GM21526 (cell line): Measurements from ENCODE around the gene CYP4A22.
"Not testable (repeated sequence)": the region's sequence is repeated elsewhere in the genome, so short reads cannot be mapped to it uniquely, and the experiment has no call there.

ENCODE experiments used
- ATAC-seq: cut with Tn5 transposase; IDR thresholded peaks from one replicate; pipeline ENCODE4 v1.9.1; 2021; ENCODE audit warnings: moderate library complexity; ENCODE audit not compliant: unreplicated experiment, low FRiP score

Gene CYP4A22

GRCh38 chr1:47184090-47184821 is 47.0 kb downstream of the CYP4A22 start:
- ATAC-seq: no peak

- ATAC-seq: no peak
These were observed 47.8 kb downstream of the CYP4A22 start for GRCh38 chr1:47184822-47185677.

- ATAC-seq: no peak
These were observed 49.3 kb downstream of the CYP4A22 start for GRCh38 chr1:47186267-47187185.

DNA sequence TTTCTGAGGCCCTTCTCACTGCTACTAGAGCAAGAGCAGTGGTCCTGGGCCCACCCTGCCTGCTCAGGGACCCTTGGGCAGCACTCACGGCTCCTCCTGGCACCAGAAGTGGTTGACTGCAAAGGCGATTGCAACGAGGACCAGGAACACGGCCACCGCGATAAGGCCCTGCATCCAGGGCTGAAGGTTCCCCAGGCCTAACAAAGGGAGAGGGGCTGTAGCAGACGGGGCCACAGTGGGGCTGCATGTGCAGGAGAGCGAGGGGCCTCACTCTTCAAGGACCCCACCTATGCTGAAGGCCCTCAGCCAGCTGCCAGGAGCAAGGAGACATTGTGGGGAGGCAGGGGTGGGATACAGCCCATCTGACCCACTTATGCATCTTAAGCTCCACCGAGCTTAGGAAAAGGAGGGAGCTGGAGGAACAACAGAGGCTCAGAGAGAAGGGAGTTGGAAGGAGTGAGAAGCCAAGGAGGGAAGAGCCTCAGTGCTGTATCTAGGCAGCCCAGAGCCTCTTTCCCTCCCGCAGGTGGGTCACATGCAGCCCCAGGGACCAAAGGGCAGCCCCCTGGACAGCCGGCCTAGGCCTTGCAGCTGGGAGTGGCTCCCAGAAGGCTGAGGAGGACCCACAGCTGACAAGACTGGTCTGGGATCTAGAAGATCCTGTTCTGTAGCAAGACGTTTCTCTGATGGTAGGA is 50.1 kb downstream of the CYP4A22 start:
- no peak for ATAC-seq

- no peak for ATAC-seq
These were observed 50.6 kb downstream of the CYP4A22 start for GRCh38 chr1:47187926-47188250.

DNA sequence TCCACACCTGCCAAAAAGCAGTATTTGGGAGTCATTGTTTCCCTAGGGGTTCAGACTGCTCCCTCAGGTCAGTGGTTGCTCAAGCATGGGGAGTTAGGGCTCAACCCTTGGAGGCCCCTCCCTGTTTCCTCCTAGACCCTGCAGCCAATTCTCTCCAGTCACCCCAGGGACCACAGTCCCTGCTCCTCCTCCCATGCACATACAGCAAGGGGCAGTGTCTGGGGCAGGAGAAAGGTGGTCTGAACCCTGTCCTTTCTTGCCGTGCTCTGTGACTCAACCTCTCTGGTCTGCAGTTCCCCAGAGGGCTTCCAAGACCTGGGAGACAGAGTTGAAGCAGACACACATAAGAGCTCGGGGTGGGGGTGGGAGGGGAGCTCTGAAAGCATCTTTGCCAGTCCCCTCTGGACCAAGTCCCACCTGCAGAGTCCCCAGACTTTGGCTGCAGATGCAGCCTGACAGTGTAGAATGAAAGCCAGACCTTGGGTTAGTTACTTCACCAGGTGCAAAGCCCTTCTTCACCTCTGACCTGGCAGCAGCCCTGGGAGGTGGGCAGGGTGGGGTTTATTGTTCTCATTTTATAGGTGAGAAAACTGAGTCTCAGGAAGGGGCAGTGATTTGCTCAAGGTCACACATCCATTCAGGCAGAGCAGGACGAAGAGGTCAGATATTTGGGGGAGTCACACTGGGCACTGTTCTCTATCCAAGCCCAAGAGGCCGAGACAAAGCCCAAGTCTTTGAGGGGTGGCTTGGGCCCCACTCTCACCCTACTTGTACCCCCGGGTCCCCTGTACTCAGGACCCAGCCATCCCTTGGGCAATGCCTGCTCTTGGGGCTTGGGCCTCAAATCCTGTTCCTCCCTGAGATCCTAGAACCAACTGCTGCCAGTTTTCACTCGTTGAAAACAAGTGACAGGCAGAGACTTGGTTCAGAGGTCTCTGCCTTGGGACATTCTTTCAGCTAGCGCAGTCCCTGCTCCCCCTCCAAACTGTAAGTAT is 51.8 kb downstream of the CYP4A22 start:
- no peak for ATAC-seq

- no peak for ATAC-seq
These were observed 52.7 kb downstream of the CYP4A22 start, which contains the start of gene PDZK1IP1 for GRCh38 chr1:47189844-47190508. PDZK1IP1 (minus strand) TSS chr1:47190036; CDS start chr1:47189932, 104 bp downstream.

DNA sequence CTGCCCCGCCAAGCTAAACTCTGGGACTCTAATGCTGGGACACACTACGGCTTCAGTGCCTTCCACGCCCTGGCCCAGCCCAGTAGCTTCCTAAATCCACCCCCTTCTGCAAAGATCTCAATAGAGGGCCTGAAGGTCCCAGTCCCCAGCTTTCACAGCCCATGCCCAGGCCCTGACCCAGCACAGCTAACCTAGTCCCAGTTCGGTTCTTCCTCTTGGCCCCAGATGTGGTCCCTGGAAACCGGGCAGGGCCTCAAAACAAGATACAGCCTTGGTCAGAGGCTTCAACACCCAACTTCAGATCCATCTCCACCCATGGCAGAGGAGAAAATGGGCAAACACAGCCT is 53.2 kb downstream of the CYP4A22 start:
- ATAC-seq: no peak

- ATAC-seq: no peak
These were observed 53.6 kb downstream of the CYP4A22 start for GRCh38 chr1:47190857-47191256.

DNA sequence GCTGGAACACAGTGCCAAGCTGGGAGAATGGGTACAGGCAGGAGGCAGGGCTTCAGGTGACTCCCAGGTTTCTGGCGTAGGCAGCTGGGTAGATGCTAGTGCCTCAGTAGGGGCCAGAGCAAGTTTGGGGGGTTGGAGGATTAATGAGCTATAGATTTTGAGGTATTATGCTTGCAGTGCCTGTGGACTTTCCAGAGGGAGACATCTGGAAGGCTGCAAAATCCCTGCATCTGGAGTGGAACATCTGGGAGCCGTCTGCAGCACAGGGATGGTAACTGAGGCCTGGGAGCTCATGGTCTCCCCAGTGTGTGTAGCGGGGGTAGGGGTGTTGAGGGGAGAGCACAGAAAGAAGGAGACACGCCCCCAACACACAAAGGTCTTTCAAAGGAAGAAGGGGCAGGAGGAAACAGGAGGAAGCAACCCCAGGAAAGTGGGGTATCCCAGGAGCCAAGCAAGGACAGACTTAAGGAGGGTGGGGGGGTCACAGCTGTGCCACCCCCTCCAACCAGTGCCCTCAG is 54.8 kb downstream of the CYP4A22 start:
- no peak for ATAC-seq

GRCh38 chr1:47192458-47193384 is 55.5 kb downstream of the CYP4A22 start:
- no peak for ATAC-seq

GRCh38 chr1:47193496-47193895 is 56.3 kb downstream of the CYP4A22 start:
- ATAC-seq: not testable (repeated sequence)

DNA sequence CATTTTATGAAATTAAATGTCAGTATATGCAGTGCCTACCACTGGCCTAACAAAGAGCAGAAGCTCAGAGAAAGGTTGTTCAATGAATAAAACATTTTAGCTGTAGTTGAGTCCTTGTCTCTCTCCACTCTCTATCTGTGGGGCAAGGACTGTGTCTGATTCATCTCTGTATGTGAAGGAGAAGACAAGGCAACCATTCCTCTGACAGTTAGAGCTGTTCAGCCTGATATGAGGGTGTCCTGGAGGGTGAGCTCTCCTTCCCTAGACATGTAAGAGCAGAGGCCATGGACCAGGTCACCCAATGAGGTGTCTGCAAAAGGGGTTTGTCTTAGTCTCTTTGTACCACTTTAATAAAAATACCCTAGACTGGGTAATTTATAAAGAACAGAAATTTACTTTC is 57.1 kb downstream of the CYP4A22 start:
- no peak for ATAC-seq

- ATAC-seq: not testable (repeated sequence)
These were observed 58.7 kb downstream of the CYP4A22 start for GRCh38 chr1:47195981-47196380.

DNA sequence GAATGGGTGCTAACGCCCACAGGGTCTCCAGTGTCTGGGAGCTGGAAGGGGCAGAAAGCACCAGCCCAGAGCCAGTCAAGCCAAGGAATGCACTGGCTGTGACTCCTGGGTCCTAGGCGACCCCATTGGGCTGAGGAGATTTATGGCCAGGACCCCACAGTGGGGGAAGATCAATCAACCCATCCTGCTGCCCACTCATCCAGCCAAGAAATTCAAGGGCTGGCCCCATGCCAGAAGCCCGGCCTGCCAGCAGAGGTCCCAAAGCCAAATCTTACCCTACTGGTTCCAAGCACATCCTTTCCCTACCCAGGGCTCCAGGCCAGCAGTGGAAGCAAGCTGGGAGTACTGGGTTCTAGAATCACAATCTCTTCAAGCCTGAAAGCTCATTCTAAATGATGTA is 59.4 kb downstream of the CYP4A22 start:
- no peak for ATAC-seq

- ATAC-seq: no peak
These were observed 61.0 kb downstream of the CYP4A22 start for GRCh38 chr1:47198214-47198613.
